GM18526 (cell line): Measurements from ENCODE around the gene TMEM132A.

Experiments
- POLR2A ChIP-seq: IDR thresholded peaks from 3 replicates; pipeline ENCODE4 v1.6.1; 2011; ENCODE audit not compliant: insufficient read length; ENCODE audit errors: extremely low read depth

The TMEM132A gene

GRCh38 chr11:60951904-60952741 is 27.9 kb downstream of the TMEM132A start, which contains the start of gene SLC15A3:
Gene SLC15A3, minus strand, starts transcription at chr11:60952176. Its CDS starts 625 bp downstream, at chr11:60951551.
- peak; percentile 55 for TF ChIP-seq POLR2A

DNA sequence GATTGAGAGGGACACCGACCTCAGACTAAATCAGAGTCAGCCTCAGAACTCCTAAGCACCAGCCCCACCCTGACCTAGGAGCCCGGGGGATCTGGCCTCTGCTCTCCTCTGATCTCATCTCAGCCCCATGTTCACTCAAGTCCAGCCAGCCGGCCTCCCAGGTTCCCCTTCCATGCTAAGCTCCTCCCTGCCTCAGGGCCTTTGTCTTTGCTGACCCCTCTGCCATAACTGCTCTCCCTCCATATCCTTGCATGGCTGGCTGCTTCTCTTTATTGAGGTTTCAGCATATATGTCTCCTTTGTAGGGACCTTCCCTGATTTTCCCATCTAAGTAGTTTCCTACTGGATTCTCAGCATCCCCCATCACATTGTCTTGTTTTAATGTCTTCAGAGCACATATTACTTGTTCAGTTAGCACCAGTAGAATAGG is 28.5 kb downstream of the TMEM132A start:
- TF ChIP-seq POLR2A = no peak

DNA sequence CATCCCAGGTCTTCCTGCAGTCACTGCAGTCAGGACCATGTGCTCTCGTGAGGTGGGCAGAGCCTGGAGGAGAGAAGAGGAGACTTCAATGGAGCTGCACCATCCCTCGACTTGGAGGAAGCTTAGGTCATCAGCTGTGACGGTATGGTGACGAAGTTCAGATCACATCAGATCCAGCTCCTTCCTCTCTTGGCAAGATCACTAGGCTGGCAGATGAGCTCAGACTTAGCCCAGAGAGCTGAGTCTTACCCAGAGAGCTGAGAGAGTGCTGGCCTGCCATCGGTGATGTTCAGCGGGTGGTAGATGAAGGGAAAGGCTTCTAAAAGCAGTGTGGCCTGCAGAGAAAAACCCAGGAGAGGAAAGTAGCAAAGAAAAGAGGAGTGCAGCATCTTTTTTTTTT is 29.5 kb downstream of the TMEM132A start:
- TF ChIP-seq POLR2A = no peak

DNA sequence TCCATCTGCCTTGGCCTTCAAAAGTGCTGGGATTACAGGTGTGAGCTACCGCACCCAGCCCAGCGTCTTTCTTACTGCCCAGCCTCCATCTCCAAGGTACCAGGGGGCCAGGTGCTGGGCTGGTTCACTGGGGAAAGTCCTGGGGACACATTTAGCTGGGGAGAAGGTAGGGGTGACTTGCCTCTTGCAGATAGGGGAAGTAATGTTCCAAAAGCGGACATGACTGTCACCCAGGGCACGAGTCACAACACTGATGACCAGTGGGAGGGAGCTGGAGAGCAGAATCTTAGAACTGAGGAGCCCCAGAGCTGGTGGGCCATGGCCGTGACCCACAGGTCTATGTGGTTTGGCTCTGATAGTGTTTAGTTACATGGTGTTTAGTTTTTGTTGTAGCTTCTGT is 30.2 kb downstream of the TMEM132A start:
- TF ChIP-seq POLR2A = no peak

DNA sequence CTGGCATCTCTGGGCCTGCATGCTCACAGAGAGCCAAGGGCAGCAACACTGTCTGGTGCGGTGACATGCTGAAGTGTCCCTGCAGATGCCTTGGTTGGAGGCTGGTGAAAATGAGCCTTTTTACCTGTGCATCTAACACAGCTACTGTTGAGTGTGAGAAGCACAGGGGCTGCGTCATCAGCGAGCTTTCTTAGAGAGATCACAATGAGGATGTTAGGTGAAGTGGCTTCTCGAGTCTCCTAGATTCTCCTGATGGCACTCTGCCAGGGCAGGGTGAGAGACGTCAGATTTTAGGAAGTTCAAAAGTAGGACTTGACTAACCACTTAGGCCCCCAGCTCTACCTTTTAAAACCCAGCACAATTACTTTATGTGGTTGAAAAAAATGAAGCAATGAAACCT is 31.3 kb downstream of the TMEM132A start:
- TF ChIP-seq POLR2A = no peak

GRCh38 chr11:60957188-60957587 is 32.9 kb downstream of the TMEM132A start:
- no peak for TF ChIP-seq POLR2A

- TF ChIP-seq POLR2A = no peak
Observed at GRCh38 chr11:60959431-60959830, 35.2 kb downstream of the TMEM132A start.

DNA sequence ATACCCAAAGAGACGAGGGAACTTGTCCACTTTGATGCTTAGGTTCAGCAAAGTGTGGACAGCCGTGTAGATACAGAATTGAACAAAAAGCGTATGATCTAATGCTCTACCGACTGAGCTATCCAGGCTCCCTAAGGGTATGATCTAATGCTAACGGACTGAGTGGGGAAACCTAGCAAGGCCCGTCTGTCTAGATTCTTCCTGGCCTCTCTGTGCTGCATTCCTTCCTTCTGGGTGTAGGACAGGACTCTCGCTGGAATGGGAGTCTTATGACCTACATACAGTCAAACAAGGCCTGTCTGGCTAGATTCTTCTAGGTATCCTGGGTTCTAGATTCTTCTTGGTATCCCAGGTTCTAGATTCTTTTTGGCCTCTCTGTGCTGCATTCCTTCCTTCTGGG is 36.1 kb downstream of the TMEM132A start:
- no peak for TF ChIP-seq POLR2A

DNA sequence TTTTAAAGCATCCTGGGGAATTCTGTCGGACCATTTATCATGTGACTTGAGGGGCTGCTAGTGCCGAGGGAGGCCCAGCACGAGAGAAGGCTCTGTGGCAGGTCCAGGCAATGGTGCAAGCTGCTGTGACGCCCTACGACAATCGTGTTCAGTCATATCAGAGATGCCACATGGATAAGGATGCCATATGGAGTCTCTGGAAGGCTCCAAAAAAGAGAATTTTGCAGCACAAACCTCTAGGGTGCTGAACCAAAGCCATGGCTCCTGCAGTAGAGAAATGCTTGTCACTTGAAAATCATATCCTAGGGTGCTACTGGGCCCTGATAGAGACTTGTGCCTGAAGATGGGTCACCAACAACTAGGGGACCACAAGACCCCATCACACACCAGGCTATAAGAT is 40.5 kb downstream of the TMEM132A start:
- TF ChIP-seq POLR2A = no peak

GRCh38 chr11:60966890-60967289 is 42.6 kb downstream of the TMEM132A start:
- no peak for TF ChIP-seq POLR2A

- TF ChIP-seq POLR2A = no peak
Observed at GRCh38 chr11:60968223-60968622, 44.0 kb downstream of the TMEM132A start.

DNA sequence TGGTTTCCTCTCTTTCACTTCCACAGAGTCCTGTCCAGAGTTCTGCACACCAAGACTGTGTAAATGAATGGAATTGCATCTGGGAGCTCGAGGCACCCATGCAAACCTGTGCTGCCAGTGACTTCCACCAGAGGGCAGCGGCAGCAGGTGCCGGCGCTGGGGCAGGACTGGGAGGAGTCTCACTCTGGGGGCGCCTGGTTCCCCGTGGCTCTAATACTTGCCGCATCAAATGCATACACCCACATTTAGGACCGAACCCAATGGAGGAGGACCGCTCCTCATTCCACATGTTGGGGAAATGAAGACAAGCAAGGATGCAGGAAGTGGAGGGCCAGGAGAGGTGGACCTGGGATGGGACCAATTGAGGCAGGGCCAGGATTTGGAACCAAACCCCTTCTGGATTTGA is 46.1 kb downstream of the TMEM132A start:
- TF ChIP-seq POLR2A = no peak

- no peak for TF ChIP-seq POLR2A
Observed at GRCh38 chr11:60970890-60971289, 46.6 kb downstream of the TMEM132A start.

DNA sequence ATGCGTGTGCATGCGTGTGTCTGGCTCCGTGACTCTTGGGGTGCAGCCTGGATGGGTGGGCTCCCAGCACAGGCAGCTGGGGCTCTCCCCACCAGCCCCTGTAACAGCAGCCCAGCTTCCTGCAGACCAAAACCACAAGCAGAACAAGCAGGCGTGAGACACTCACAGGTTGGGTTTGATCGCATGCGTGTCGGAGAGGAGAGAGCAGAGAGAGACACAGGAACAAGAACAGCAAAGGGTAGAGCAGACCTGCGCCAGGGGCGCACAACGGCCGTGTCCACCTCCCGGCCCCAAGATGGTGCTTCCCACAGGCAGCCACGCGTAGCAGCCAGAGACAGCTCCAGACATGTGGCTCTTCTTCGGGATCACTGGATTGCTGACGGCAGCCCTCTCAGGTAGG is 47.3 kb downstream of the TMEM132A start, which contains the start of gene CD6:
Gene CD6 (plus strand): TSS at position 161 of the 400 bp plus-strand sequence. CDS start 186 bp downstream, at position 347.
- no peak for TF ChIP-seq POLR2A

- TF ChIP-seq POLR2A = no peak
Observed at GRCh38 chr11:60972182-60973030, 48.1 kb downstream of the TMEM132A start.

- TF ChIP-seq POLR2A = no peak
Observed at GRCh38 chr11:60973699-60974098, 49.4 kb downstream of the TMEM132A start.
